ENCODE measurements around the gene KLK12. TPM values are rescaled to one million over a fixed set of nuclear protein-coding genes. Genes with fewer than 3 reads are reported as not detected.

The KLK12 gene
- total and polyA plus RNA-seq, 9 of the 15 experiments (the other 6 are each of a cell fraction or from before 2014, with no cell fraction given), result not detected

GRCh38 chr19:51020988-51021651, 13.7 kb downstream of the KLK12 start (continued):
- TF ChIP-seq POLR2G (IDR thresholded peaks at IDR 0.05; ENCODE audit: low read depth, low read length), result no peak
- TF ChIP-seq EP400 (IDR thresholded peaks at IDR 0.05), result no peak
- no peak for TF ChIP-seq NFRKB (IDR thresholded peaks at IDR 0.05; ENCODE audit: low read depth)
- TF ChIP-seq THAP12 (CRISPR knock-in tag; IDR thresholded peaks at IDR 0.05), result no peak
- peak; percentile 35 for TF ChIP-seq CTCFL (IDR thresholded peaks at IDR 0.05; ENCODE audit: borderline replicate concordance, insufficient read depth, low read depth, low read length, poor library complexity, severe bottlenecking)
- peak; percentile 71; the same call in 1 of the 2 replicates for TF ChIP-seq ESRRA (IDR thresholded peaks at IDR 0.05; ENCODE audit: borderline replicate concordance, low read depth)
- TF ChIP-seq ZNF699 (CRISPR knock-in tag; IDR thresholded peaks at IDR 0.05; ENCODE audit: insufficient replicate concordance), result no peak
- peak; percentile 97 for TF ChIP-seq ARID3A (IDR thresholded peaks at IDR 0.05; ENCODE audit: borderline replicate concordance, low read depth, low read length)
- TF ChIP-seq ZNF384 (IDR thresholded peaks at IDR 0.05; ENCODE audit: low read depth, low read length), result peak; percentile 40; the same call in 1 of the 2 replicates

Data from K562 (cell line).